Body of pancreas (tissue), 4 donors: ENCODE measurements around the gene EYA2.

Source experiments
- CTCF ChIP-seq, 7 experiments: fragments of 450-650 bp in 4 of 7; fragments of 200-600 bp in 3 of 7; sonication (generic) in 3 of 7; IDR thresholded peaks; one replicate each; pipeline ENCODE4 v1.5.1; 2016 to 2019; ENCODE audit warnings: antibody characterized with exemption in 7 of 7
- POLR2A ChIP-seq, 3 donors: fragments of 450-650 bp; IDR thresholded peaks; one replicate each; pipeline ENCODE4 v1.6.1; 2016; ENCODE audit warnings: antibody characterized with exemption in 3 of 3, mild to moderate bottlenecking in 2 of 3

GRCh38 chr20:47172579-47172978 is 277.9 kb downstream of the EYA2 start:
- no peak for TF ChIP-seq CTCF (IDR thresholded peaks at IDR 0.05)
- no peak for TF ChIP-seq POLR2A (IDR thresholded peaks at IDR 0.05)
